HepG2 (cell line): Measurements from ENCODE around the gene DENND4A. TPM values are rescaled to one million over a fixed set of nuclear protein-coding genes. Genes with fewer than 3 reads are reported as not detected.

ENCODE experiments used
- ATAC-seq: fragments of 200-7000 bp; cut with Tn5 transposase; 3 replicates; pipeline ENCODE4 v1.9.1; 2020; ENCODE audit warnings: mild to moderate bottlenecking, moderate library complexity
- BruUV-seq: library from RNA; stranded (reverse); fragments of 400-500 nt; replicated peaks from 2 replicates; lab custom pipeline; 2021; lab: Mats Ljungman, UMichigan
- CTCF ChIA-PET: fragments of 300-600 bp; formaldehyde crosslinking; extraction: SDS; loops from one replicate; lab custom pipeline; 2021; ENCODE audit warnings: low total read pairs, inconsistent platforms, low intra/inter-chr PET ratio; lab: Yijun Ruan, JAX
- POLR2A ChIA-PET: fragments of 350-600 bp; sonication (Branson Sonifier 250); formaldehyde crosslinking; loops from one replicate; lab custom pipeline; 2020; ENCODE audit warnings: antibody characterized with exemption, inconsistent platforms; lab: Yijun Ruan, JAX
- DNase-seq: peaks from one replicate; pipeline ENCODE4 v3.0.0-alpha.2; 2015; ENCODE audit warnings: low spot score
- FAIRE-seq: peaks from 3 replicates; lab custom pipeline; 2011; peaks lifted over from hg19 to GRCh38; lab: Jason Lieb, UNC
- H2AFZ ChIP-seq: one replicate; pipeline ENCODE4 v1.6.1; 2011; ENCODE audit warnings: low read length, inconsistent platforms
- H3K27ac ChIP-seq: fragments of 300-600 bp; 3 replicates; pipeline ENCODE4 v1.8.0; 2011; ENCODE audit warnings: mixed run types, mild to moderate bottlenecking, mixed read lengths, low read length, inconsistent platforms; ENCODE audit not compliant: insufficient read depth; ENCODE audit errors: extremely low read length
- H3K27me3 ChIP-seq, 2 experiments: fragments of 200-600 bp in 1 of 2; 2 replicates in 1 of 2; 3 replicates in 1 of 2; pipeline versions ENCODE4 v1.6.0 to v1.8.0; 2011; ENCODE audit warnings: low read length in 2 of 2, mild to moderate bottlenecking in 2 of 2, moderate library complexity in 2 of 2, inconsistent platforms in 1 of 2; ENCODE audit not compliant: insufficient read depth in 2 of 2, control insufficient read depth in 1 of 2
- H3K36me3 ChIP-seq, 2 experiments: fragments of 200-600 bp in 1 of 2; replicated peaks in 1 of 2; 2 replicates in 1 of 2; 3 replicates in 1 of 2; pipeline versions ENCODE4 v1.5.1 to v1.8.0; 2011; ENCODE audit warnings: low read length in 2 of 2, inconsistent platforms in 1 of 2; ENCODE audit not compliant: insufficient read depth in 2 of 2, control insufficient read depth in 1 of 2
- H3K4me1 ChIP-seq: 2 replicates; pipeline ENCODE4 v1.5.1; 2012; ENCODE audit warnings: low read length, inconsistent platforms; ENCODE audit not compliant: insufficient read depth
- H3K4me2 ChIP-seq: 2 replicates; pipeline ENCODE4 v1.6.0; 2011; ENCODE audit warnings: low read depth, low read length, inconsistent platforms
- H3K4me3 ChIP-seq, 3 experiments: fragments of 200-600 bp in 1 of 3; sonication (generic), shearing (Covaris generic) in 1 of 3; replicated peaks in 1 of 3; 2 replicates each; pipeline ENCODE4 v1.5.1; 2011 to 2016; ENCODE audit warnings: low read length in 3 of 3, inconsistent platforms in 2 of 3, low read depth in 2 of 3, mild to moderate bottlenecking in 2 of 3, control low read depth in 1 of 3, mixed read lengths in 1 of 3; ENCODE audit not compliant: insufficient read depth in 1 of 3
- H3K79me2 ChIP-seq: one replicate; pipeline ENCODE4 v1.6.1; 2011; ENCODE audit warnings: low read length, inconsistent platforms; ENCODE audit not compliant: insufficient read depth
- H3K9ac ChIP-seq: 2 replicates; pipeline ENCODE4 v1.6.0; 2011; ENCODE audit warnings: mild to moderate bottlenecking, low read depth, low read length, inconsistent platforms; ENCODE audit not compliant: insufficient read depth
- H3K9me3 ChIP-seq: 2 replicates; pipeline ENCODE4 v1.5.1; 2012; ENCODE audit warnings: mild to moderate bottlenecking, low read length
- H4K20me1 ChIP-seq: 2 replicates; pipeline ENCODE4 v1.6.0; 2011; ENCODE audit warnings: inconsistent platforms, mild to moderate bottlenecking, low read length, moderate library complexity; ENCODE audit not compliant: insufficient read depth
- ASH2L ChIP-seq: fragments of 300-600, 200-600 bp; sonication (generic); IDR thresholded peaks from 2 replicates; pipeline ENCODE4 v1.7.0; 2017; ENCODE audit warnings: low read depth, mild to moderate bottlenecking, moderate library complexity, mixed read lengths, low read length; ENCODE audit not compliant: insufficient read length
- BORCS8-MEF2B ChIP-seq: sonication (generic); formaldehyde crosslinking; IDR thresholded peaks from 2 replicates; pipeline ENCODE4 v1.8.0; 2022; ENCODE audit warnings: mild to moderate bottlenecking, missing genetic modification reagents
- CSRNP2 ChIP-seq: sonication (generic); formaldehyde crosslinking; conservative IDR thresholded peaks from 2 replicates; pipeline ENCODE4 v1.8.0; 2022; ENCODE audit warnings: low read depth, missing genetic modification reagents
- DNMT3B ChIP-seq: conservative IDR thresholded peaks from 2 replicates; pipeline ENCODE4 v1.6.1; 2016; ENCODE audit warnings: missing biosample characterization, control low read depth
- DR1 ChIP-seq: sonication (generic); formaldehyde crosslinking; IDR thresholded peaks from 2 replicates; pipeline ENCODE4 v1.8.0; 2021; ENCODE audit warnings: mild to moderate bottlenecking, missing genetic modification reagents, inconsistent platforms
- MTF2 ChIP-seq: sonication (generic); formaldehyde crosslinking; IDR thresholded peaks from 2 replicates; pipeline ENCODE4 v1.5.0; 2020; ENCODE audit warnings: missing genetic modification reagents, borderline replicate concordance
- NCOA2 ChIP-seq: sonication (generic); formaldehyde crosslinking; IDR thresholded peaks from 2 replicates; pipeline ENCODE4 v1.8.0; 2022; ENCODE audit warnings: inconsistent platforms
- ZFP1 ChIP-seq: IDR thresholded peaks from 2 replicates; pipeline ENCODE4 v1.6.1; 2016
- ZNF446 ChIP-seq: sonication (generic); formaldehyde crosslinking; IDR thresholded peaks from 2 replicates; pipeline ENCODE4 v1.5.0; 2020; ENCODE audit warnings: mild to moderate bottlenecking, missing genetic modification reagents
- ZNF557 ChIP-seq: sonication (generic); formaldehyde crosslinking; IDR thresholded peaks from 2 replicates; pipeline ENCODE4 v1.4.0; 2020; ENCODE audit warnings: missing genetic modification reagents
- ZNF7 ChIP-seq: IDR thresholded peaks from 2 replicates; pipeline ENCODE4 v1.6.1; 2016; ENCODE audit warnings: missing biosample characterization, missing genetic modification reagents
- WGBS: methylation state at CpG from one replicate; pipeline ENCODE4 v1.1.6; 2017; ENCODE audit warnings: low lambda C conversion rate; 5-methylcytosine and 5-hydroxymethylcytosine counted together
- in situ Hi-C: cut with HindIII; loops from 2 replicates; pipeline ENCODE4 v1.10.0; 2017; ENCODE audit warnings: low pct_unique_long_range_greater_than_20kb; ENCODE audit not compliant: extremely low pct_ligation_motif_present
- intact Hi-C: fragments of 100-400 bp; cut with micrococcal nuclease; formaldehyde crosslinking; loops from one replicate; pipeline ENCODE4 v1.10.0; 2022; ENCODE audit not compliant: unreplicated experiment
- polyA plus RNA-seq, 8 experiments: library from polyadenylated mRNA; depleted of rRNA in 3 of 8; stranded (reverse) in 7 of 8; unstranded in 1 of 8; fragments of >200 nt; fragmentation: Illumina TruSeq in 4 of 8; extraction: Trizol in 4 of 8; gene quantifications; 2 replicates each; pipeline versions ENCODE4 v1.2.1 to v1.2.3, GENCODE V29; 2011 to 2016; ENCODE audit warnings: low read depth in 4 of 8, missing spikeins in 1 of 8, mixed read lengths in 1 of 8; ENCODE audit not compliant: insufficient read depth in 1 of 8
- total RNA-seq, 5 experiments: library from RNA; depleted of rRNA; stranded (reverse); fragments of >200 nt; fragmentation: Illumina TruSeq; extraction: Trizol; gene quantifications; 2 replicates each; pipeline ENCODE4 v1.2.3, GENCODE V29; 2016; ENCODE audit warnings: low read depth in 1 of 5
- TF ChIP-seq, protein P1 (sequence below): sonication (generic); formaldehyde crosslinking; IDR thresholded peaks from 2 replicates; pipeline ENCODE4 v1.4.0; 2020; ENCODE audit warnings: mild to moderate bottlenecking, missing genetic modification reagents

DENND4A gene
- total and polyA plus RNA-seq, 2 of the 13 experiments (the other 11 are each of a cell fraction or from before 2014, with no cell fraction given): 13.2 to 18.6 TPM

DNA sequence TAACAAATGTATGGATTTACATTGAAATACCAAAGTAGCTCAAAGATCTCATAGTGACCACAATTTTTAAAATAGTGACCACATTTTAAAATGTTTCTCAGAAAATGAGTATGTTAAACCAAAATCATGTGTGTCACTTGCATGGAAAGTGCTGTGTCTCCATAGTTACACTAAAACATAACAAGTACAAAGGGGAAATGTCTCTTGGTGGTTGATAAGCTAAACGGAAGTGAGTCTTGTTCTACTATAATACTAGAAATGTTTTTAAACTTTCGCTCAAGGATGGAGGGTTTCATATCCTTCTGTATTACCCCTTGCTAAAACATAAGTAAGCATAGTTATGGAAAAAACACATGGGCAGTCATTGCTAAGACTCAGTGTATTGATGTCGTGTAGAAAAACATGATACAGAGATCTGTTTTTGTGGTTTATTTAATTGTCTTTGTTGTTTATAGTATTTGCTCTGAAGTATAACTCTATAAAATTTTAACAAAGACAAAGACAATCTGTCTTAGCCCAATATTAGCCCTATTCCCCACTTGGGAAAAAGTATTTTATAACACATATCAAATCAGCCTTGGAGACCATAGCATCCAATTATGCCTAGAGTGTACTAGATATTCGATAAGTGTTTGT lies 27.0 kb upstream of the DENND4A start:
- no peak overlapping the region for H3K9ac ChIP-seq
- intact Hi-C loops: no loop called here
- no TSS peak for BruUV-seq
- peaks cover 33% of the 10 kb centered on the region for H3K4me1 ChIP-seq
- POLR2A ChIA-PET: interaction anchor here (2.9 kb wide), 1 partner anchor 14 kb away, joined by 11 read pairs; no protein-coding TSS in a partner anchor
- no peaks in the 10 kb centered on the region for H3K9me3 ChIP-seq
- WGBS: 64% methylated on average over 4 of the region's 4 CpGs
- no peak for FAIRE-seq
- H3K36me3 ChIP-seq: no peaks in the 10 kb centered on the region
- no peak for ATAC-seq
- in situ Hi-C loops: no loop called here
- H3K27me3 ChIP-seq: no peaks in the 10 kb centered on the region
- no peak for TF ChIP-seq BORCS8-MEF2B (CRISPR knock-in tag)
- TF ChIP-seq DR1 (CRISPR knock-in tag): no peak
- no peak for TF ChIP-seq NCOA2 (CRISPR knock-in tag)
- peak; percentile 12 for TF ChIP-seq ASH2L
- peak overlapping the region; percentile 25 for H3K27ac ChIP-seq
- no peaks in the 10 kb centered on the region for H3K79me2 ChIP-seq
- H3K4me2 ChIP-seq: peak overlapping the region; percentile 54
- CTCF ChIA-PET: no interaction called here
- no peak for DNase-seq
- H2AFZ ChIP-seq: peak overlapping the region; percentile 17
- no peaks in the 10 kb centered on the region for H4K20me1 ChIP-seq
- H3K4me3 ChIP-seq: no peak overlapping the region

- POLR2A ChIA-PET: interaction anchor here (1.2 kb wide), 1 partner anchor 206 kb away, joined by 3 read pairs; the partner anchor contains the start of gene INTS14
- BruUV-seq: no TSS peak
- in situ Hi-C loops: no loop called here
- TF ChIP-seq CSRNP2 (CRISPR knock-in tag): no peak
- TF ChIP-seq ZNF7: no peak
- no peak for TF ChIP-seq MTF2 (CRISPR knock-in tag)
- TF ChIP-seq, protein P1, sequence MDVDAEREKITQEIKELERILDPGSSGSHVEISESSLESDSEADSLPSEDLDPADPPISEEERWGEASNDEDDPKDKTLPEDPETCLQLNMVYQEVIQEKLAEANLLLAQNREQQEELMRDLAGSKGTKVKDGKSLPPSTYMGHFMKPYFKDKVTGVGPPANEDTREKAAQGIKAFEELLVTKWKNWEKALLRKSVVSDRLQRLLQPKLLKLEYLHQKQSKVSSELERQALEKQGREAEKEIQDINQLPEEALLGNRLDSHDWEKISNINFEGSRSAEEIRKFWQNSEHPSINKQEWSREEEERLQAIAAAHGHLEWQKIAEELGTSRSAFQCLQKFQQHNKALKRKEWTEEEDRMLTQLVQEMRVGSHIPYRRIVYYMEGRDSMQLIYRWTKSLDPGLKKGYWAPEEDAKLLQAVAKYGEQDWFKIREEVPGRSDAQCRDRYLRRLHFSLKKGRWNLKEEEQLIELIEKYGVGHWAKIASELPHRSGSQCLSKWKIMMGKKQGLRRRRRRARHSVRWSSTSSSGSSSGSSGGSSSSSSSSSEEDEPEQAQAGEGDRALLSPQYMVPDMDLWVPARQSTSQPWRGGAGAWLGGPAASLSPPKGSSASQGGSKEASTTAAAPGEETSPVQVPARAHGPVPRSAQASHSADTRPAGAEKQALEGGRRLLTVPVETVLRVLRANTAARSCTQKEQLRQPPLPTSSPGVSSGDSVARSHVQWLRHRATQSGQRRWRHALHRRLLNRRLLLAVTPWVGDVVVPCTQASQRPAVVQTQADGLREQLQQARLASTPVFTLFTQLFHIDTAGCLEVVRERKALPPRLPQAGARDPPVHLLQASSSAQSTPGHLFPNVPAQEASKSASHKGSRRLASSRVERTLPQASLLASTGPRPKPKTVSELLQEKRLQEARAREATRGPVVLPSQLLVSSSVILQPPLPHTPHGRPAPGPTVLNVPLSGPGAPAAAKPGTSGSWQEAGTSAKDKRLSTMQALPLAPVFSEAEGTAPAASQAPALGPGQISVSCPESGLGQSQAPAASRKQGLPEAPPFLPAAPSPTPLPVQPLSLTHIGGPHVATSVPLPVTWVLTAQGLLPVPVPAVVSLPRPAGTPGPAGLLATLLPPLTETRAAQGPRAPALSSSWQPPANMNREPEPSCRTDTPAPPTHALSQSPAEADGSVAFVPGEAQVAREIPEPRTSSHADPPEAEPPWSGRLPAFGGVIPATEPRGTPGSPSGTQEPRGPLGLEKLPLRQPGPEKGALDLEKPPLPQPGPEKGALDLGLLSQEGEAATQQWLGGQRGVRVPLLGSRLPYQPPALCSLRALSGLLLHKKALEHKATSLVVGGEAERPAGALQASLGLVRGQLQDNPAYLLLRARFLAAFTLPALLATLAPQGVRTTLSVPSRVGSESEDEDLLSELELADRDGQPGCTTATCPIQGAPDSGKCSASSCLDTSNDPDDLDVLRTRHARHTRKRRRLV (CRISPR knock-in tag): no peak
- no peak for TF ChIP-seq ZFP1 (CRISPR knock-in tag)
- TF ChIP-seq ZNF446: no peak
- TF ChIP-seq DNMT3B: no peak
- TF ChIP-seq ZNF557: no peak
Observed at GRCh38 chr15:65816441-65816840, 24.3 kb upstream of the DENND4A start.

More at GRCh38 chr15:65816441-65816840, 24.3 kb upstream of the DENND4A start:
- Histone ChIP-seq H4K20me1 (no peaks in the 10 kb centered on the region), H3K27ac (no peak overlapping the region), H3K9ac (no peak overlapping the region), H3K4me2 (no peak overlapping the region), H3K36me3 (no peaks in the 10 kb centered on the region), H3K9me3 (no peaks in the 10 kb centered on the region), H3K79me2 (no peaks in the 10 kb centered on the region), H2AFZ (no peak overlapping the region), H3K4me3 (no peak overlapping the region), H3K27me3 (no peaks in the 10 kb centered on the region), H3K4me1 (peaks cover 35% of the 10 kb centered on the region)
- DNase-seq (no peak), FAIRE-seq (no peak), ATAC-seq (no peak)
- 86% methylated on average over 3 of the region's 3 CpGs for WGBS
- CTCF ChIA-PET: no interaction called here
- intact Hi-C loops: no loop called here
